H9 (cell line): ENCODE measurements around the gene FAM81B. TPM values are rescaled to one million over a fixed set of nuclear protein-coding genes. Genes with fewer than 3 reads are reported as not detected.

Experiments used
- DNase-seq: peaks from one replicate; pipeline ENCODE4 v3.0.0-alpha.2; 2017
- H2AFZ ChIP-seq: one replicate; pipeline ENCODE4 v1.6.1; 2013; ENCODE audit warnings: mild to moderate bottlenecking, low read length, control low read depth, moderate library complexity
- H2AK5ac ChIP-seq: 2 replicates; pipeline ENCODE4 v1.6.1; 2013; ENCODE audit warnings: low read length, control low read depth, mixed read lengths; ENCODE audit not compliant: insufficient read length
- H2BK120ac ChIP-seq: one replicate; pipeline ENCODE4 v1.6.1; 2013; ENCODE audit warnings: low read depth, mild to moderate bottlenecking, low read length, control low read depth, inconsistent platforms; ENCODE audit not compliant: poor library complexity, severe bottlenecking
- H2BK12ac ChIP-seq: 2 replicates; pipeline ENCODE4 v1.6.1; 2013; ENCODE audit warnings: low read length, control low read depth, mixed read lengths, low read depth; ENCODE audit not compliant: insufficient read length
- H2BK15ac ChIP-seq: 2 replicates; pipeline ENCODE4 v1.6.1; 2013; ENCODE audit warnings: low read depth, low read length, control low read depth
- H2BK20ac ChIP-seq: one replicate; pipeline ENCODE4 v1.6.1; 2013; ENCODE audit warnings: low read depth, mild to moderate bottlenecking, low read length, control low read depth, inconsistent platforms; ENCODE audit not compliant: poor library complexity, severe bottlenecking
- H2BK5ac ChIP-seq: 2 replicates; pipeline ENCODE4 v1.6.1; 2013; ENCODE audit warnings: low read length, control low read depth, mixed read lengths; ENCODE audit not compliant: insufficient read length
- H3K14ac ChIP-seq: 2 replicates; pipeline ENCODE4 v1.6.1; 2013; ENCODE audit warnings: low read length, control low read depth; ENCODE audit not compliant: insufficient read depth
- H3K18ac ChIP-seq: 2 replicates; pipeline ENCODE4 v1.6.1; 2013; ENCODE audit warnings: low read depth, mild to moderate bottlenecking, mixed read lengths, low read length, control low read depth; ENCODE audit not compliant: insufficient read length
- H3K23ac ChIP-seq: 2 replicates; pipeline ENCODE4 v1.6.1; 2013; ENCODE audit warnings: low read length, control low read depth, mixed read lengths, low read depth; ENCODE audit not compliant: insufficient read length
- H3K23me2 ChIP-seq: 2 replicates; pipeline ENCODE4 v1.6.1; 2013; ENCODE audit warnings: low read depth, mild to moderate bottlenecking, mixed read lengths, low read length, control low read depth; ENCODE audit not compliant: insufficient read length, poor library complexity, severe bottlenecking
- H3K27ac ChIP-seq: 2 replicates; pipeline ENCODE4 v1.5.1; 2013; ENCODE audit warnings: low read length, control low read depth, mixed read lengths, low read depth; ENCODE audit not compliant: insufficient read length
- H3K27me3 ChIP-seq: 2 replicates; pipeline ENCODE4 v1.6.1; 2013; ENCODE audit warnings: low read length, control low read depth, inconsistent platforms; ENCODE audit not compliant: insufficient read depth
- H3K4ac ChIP-seq: 2 replicates; pipeline ENCODE4 v1.6.1; 2013; ENCODE audit warnings: low read depth, mild to moderate bottlenecking, control low read depth, inconsistent platforms, low read length, moderate library complexity
- H3K4me1 ChIP-seq: 2 replicates; pipeline ENCODE4 v1.6.1; 2013; ENCODE audit warnings: low read length, control low read depth, inconsistent platforms; ENCODE audit not compliant: insufficient read depth
- H3K4me2 ChIP-seq: 2 replicates; pipeline ENCODE4 v1.6.1; 2013; ENCODE audit warnings: low read length, control low read depth, mixed read lengths; ENCODE audit not compliant: insufficient read length, insufficient read depth
- H3K56ac ChIP-seq: 2 replicates; pipeline ENCODE4 v1.6.1; 2013; ENCODE audit warnings: low read depth, mild to moderate bottlenecking, mixed read lengths, low read length, control low read depth; ENCODE audit not compliant: insufficient read length
- H3K79me1 ChIP-seq: 2 replicates; pipeline ENCODE4 v1.6.1; 2013; ENCODE audit warnings: low read depth, mild to moderate bottlenecking, moderate library complexity, low read length, control low read depth, inconsistent platforms; ENCODE audit not compliant: insufficient read depth, poor library complexity, severe bottlenecking
- H3K79me2 ChIP-seq: 2 replicates; pipeline ENCODE4 v1.6.1; 2013; ENCODE audit warnings: low read length, control low read depth, inconsistent platforms; ENCODE audit not compliant: insufficient read depth
- H3K9ac ChIP-seq: 2 replicates; pipeline ENCODE4 v1.6.1; 2013; ENCODE audit warnings: low read length, control low read depth, mixed read lengths; ENCODE audit not compliant: insufficient read length; ENCODE audit errors: extremely low read depth
- H3K9me3 ChIP-seq: one replicate; pipeline ENCODE4 v1.6.1; 2013; ENCODE audit warnings: low read depth, low read length, inconsistent platforms; ENCODE audit not compliant: control insufficient read depth
- H3T11ph ChIP-seq: one replicate; pipeline ENCODE4 v1.6.1; 2013; ENCODE audit warnings: mild to moderate bottlenecking, low read length, control low read depth, inconsistent platforms
- H4K20me1 ChIP-seq: one replicate; pipeline ENCODE4 v1.6.1; 2013; ENCODE audit not compliant: control insufficient read depth, insufficient read length, insufficient read depth
- H4K5ac ChIP-seq: 2 replicates; pipeline ENCODE4 v1.6.1; 2013; ENCODE audit warnings: low read depth, mild to moderate bottlenecking, mixed read lengths, low read length, control low read depth; ENCODE audit not compliant: insufficient read length
- H4K8ac ChIP-seq: replicated peaks from 2 replicates; pipeline ENCODE4 v1.6.1; 2013; ENCODE audit warnings: low read length, control low read depth, mixed read lengths, low read depth; ENCODE audit not compliant: insufficient read length
- H4K91ac ChIP-seq: 2 replicates; pipeline ENCODE4 v1.6.1; 2013; ENCODE audit warnings: low read depth, mild to moderate bottlenecking, moderate library complexity, mixed read lengths, low read length, control low read depth; ENCODE audit not compliant: insufficient read length
- H3K27ac Mint-ChIP-seq, 3 experiments: 2 replicates in 2 of 3; 3 replicates in 1 of 3; pipeline ENCODE4 v1.8.0; 2020 to 2021; ENCODE audit warnings: mixed read lengths in 3 of 3, mild to moderate bottlenecking in 1 of 3, moderate library complexity in 1 of 3
- H3K27me3 Mint-ChIP-seq: 2 replicates; pipeline ENCODE4 v1.8.0; 2021; ENCODE audit warnings: low read depth, mild to moderate bottlenecking, moderate library complexity, mixed read lengths
- H3K36me3 Mint-ChIP-seq, 3 experiments: 2 replicates in 2 of 3; 3 replicates in 1 of 3; pipeline ENCODE4 v1.8.0; 2020 to 2021; ENCODE audit warnings: low read depth in 3 of 3, mixed read lengths in 3 of 3; ENCODE audit not compliant: insufficient read depth in 1 of 3
- H3K4me1 Mint-ChIP-seq, 2 experiments: 2 replicates each; pipeline ENCODE4 v1.8.0; 2020; ENCODE audit warnings: mixed read lengths in 2 of 2
- H3K4me3 Mint-ChIP-seq, 2 experiments: 2 replicates in 1 of 2; 3 replicates in 1 of 2; pipeline ENCODE4 v1.8.0; 2020 to 2021; ENCODE audit warnings: mild to moderate bottlenecking in 2 of 2, mixed read lengths in 2 of 2, moderate library complexity in 1 of 2
- H3K9me3 Mint-ChIP-seq, 2 experiments: 2 replicates in 1 of 2; 3 replicates in 1 of 2; pipeline ENCODE4 v1.8.0; 2020; ENCODE audit warnings: mild to moderate bottlenecking in 2 of 2, mixed read lengths in 2 of 2, moderate library complexity in 1 of 2
- WGBS: extraction: QIAGEN DNeasy Blood & Tissue Kit; methylation state at CpG from one replicate; pipeline ENCODE4 v1.1.7; 2013; ENCODE audit warnings: missing lambda C conversion rate, low lambda C conversion rate, mixed read lengths; ENCODE audit not compliant: insufficient read length; ENCODE audit errors: extremely low coverage; 5-methylcytosine and 5-hydroxymethylcytosine counted together
- total RNA-seq: library from RNA; stranded (reverse); gene quantifications from 2 replicates; pipeline ENCODE4 v1.2.1, GENCODE V29; 2021
- TF ChIP-seq, protein P1 (sequence below): fragments of 200-600 bp; sonication (generic); conservative IDR thresholded peaks from 3 replicates; pipeline ENCODE4 v1.8.0; 2021; ENCODE audit warnings: antibody characterized with exemption, mild to moderate bottlenecking

FAM81B gene
- total RNA-seq, 1 experiment from 2014 or later, result not detected

- no peak overlapping the region for H3K4me3 Mint-ChIP-seq
- H3K36me3 Mint-ChIP-seq, result no peaks in the 10 kb centered on the region
- H3K23ac ChIP-seq, result no peak overlapping the region
- H3K4me1 Mint-ChIP-seq, result peaks cover 0 to 8% of the 10 kb centered on the region in 2 experiments; a peak in 2 of 4 replicates
- H2AFZ ChIP-seq, result no peak overlapping the region
- no peak overlapping the region for H2BK5ac ChIP-seq
- no peaks in the 10 kb centered on the region for H3K79me2 ChIP-seq
- no peak overlapping the region for H3K56ac ChIP-seq
- no peaks in the 10 kb centered on the region for H3K23me2 ChIP-seq
- H3K4ac ChIP-seq, result no peak overlapping the region
- H3K79me1 ChIP-seq, result no peaks in the 10 kb centered on the region
- WGBS, result no CpG with 5 or more reads among the region's 5 CpGs
- H3K9me3 Mint-ChIP-seq, result no peaks in the 10 kb centered on the region
- H3K27ac ChIP-seq, result no peak overlapping the region
- no peaks in the 10 kb centered on the region for H3K27me3 ChIP-seq
- no peak overlapping the region for H4K5ac ChIP-seq
- H3K27me3 Mint-ChIP-seq, result no peaks in the 10 kb centered on the region
- no peak overlapping the region for H4K91ac ChIP-seq
- H2BK12ac ChIP-seq, result no peak overlapping the region
- H3K27ac Mint-ChIP-seq, result no peak overlapping the region
- no peak overlapping the region for H2AK5ac ChIP-seq
- no peaks in the 10 kb centered on the region for H4K20me1 ChIP-seq
- TF ChIP-seq, protein P1, sequence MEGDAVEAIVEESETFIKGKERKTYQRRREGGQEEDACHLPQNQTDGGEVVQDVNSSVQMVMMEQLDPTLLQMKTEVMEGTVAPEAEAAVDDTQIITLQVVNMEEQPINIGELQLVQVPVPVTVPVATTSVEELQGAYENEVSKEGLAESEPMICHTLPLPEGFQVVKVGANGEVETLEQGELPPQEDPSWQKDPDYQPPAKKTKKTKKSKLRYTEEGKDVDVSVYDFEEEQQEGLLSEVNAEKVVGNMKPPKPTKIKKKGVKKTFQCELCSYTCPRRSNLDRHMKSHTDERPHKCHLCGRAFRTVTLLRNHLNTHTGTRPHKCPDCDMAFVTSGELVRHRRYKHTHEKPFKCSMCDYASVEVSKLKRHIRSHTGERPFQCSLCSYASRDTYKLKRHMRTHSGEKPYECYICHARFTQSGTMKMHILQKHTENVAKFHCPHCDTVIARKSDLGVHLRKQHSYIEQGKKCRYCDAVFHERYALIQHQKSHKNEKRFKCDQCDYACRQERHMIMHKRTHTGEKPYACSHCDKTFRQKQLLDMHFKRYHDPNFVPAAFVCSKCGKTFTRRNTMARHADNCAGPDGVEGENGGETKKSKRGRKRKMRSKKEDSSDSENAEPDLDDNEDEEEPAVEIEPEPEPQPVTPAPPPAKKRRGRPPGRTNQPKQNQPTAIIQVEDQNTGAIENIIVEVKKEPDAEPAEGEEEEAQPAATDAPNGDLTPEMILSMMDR, result no peak
- no peak overlapping the region for H2BK120ac ChIP-seq
- no peaks in the 10 kb centered on the region for H3K9me3 ChIP-seq
- H2BK20ac ChIP-seq, result no peak overlapping the region
- no peak overlapping the region for H4K8ac ChIP-seq
- DNase-seq, result no peak
- H3K4me2 ChIP-seq, result no peak overlapping the region
- no peak overlapping the region for H2BK15ac ChIP-seq
- H3K4me1 ChIP-seq, result no peaks in the 10 kb centered on the region
- H3K18ac ChIP-seq, result no peak overlapping the region
- no peak overlapping the region for H3K14ac ChIP-seq
- H3T11ph ChIP-seq, result no peak overlapping the region
- H3K9ac ChIP-seq, result no peak overlapping the region
Observed at GRCh38 chr5:95426227-95426626, 35.1 kb downstream of the FAM81B start.
